ENCODE results near the gene PACSIN2. TPM values are rescaled to one million over a fixed set of nuclear protein-coding genes. Genes with fewer than 3 reads are reported as not detected.
A peak's percentile ranks its signal among the peaks of the same experiment; 100 is the strongest.

The PACSIN2 gene
- total and polyA plus RNA-seq, 2 of the 13 experiments (the other 11 are each of a cell fraction or from before 2014, with no cell fraction given) = 54.1 to 68.8 TPM

DNA sequence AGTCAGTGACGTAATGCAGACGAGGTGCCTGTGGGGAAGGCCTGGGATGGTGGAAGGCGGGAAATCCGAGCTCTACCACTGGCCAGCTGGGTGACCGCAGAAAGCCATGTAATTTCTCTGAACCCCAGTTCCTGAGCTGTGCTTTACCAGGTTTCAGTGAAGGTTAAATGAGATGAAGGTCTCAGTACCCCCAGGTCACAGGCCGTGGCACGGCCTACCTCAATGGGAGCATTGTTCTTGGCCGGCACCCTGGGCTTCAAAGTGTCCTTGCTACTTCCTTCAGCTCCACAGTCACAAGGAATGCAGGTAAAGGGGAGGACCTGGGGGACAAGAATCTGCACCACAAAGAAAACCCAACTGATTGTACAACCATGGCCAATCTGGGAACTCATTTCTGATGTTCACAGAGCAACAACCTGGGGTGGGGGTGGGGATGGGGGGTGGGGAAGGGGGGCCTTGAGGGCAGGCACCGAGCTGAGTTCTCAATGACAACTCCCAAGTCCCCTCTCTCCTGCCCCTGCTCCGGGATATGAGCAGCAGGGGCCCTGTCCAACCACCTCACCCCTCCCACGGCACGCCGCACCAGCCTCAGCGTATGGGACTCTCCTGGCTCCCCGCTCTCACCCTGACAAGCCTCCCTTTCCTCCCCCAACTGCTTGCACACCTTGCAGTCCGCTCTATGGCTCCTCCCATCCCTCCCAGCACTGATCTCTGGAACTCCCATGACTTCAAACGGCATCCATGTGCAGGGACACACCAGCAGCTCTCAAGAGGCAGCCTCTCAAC is 98.8 kb downstream of the PACSIN2 start (continued):
- TF ChIP-seq KDM2A (CRISPR knock-in tag; IDR thresholded peaks at IDR 0.05; ENCODE audit: borderline replicate concordance, low read depth) (no peak), CHD2 (IDR thresholded peaks at IDR 0.05; ENCODE audit: low read depth, low read length) (no peak), HOXA3 (CRISPR knock-in tag; IDR thresholded peaks at IDR 0.05) (peak; percentile 26; the same call in 1 of the 2 replicates), PAWR (CRISPR knock-in tag; IDR thresholded peaks at IDR 0.05; ENCODE audit: borderline replicate concordance) (no peak), ZNF614 (CRISPR knock-in tag; IDR thresholded peaks at IDR 0.05; ENCODE audit: borderline replicate concordance) (no peak), ZC3H4 (CRISPR knock-in tag; IDR thresholded peaks at IDR 0.05; ENCODE audit: borderline replicate concordance) (no peak), KDM5B (CRISPR knock-in tag; IDR thresholded peaks at IDR 0.05; ENCODE audit: borderline replicate concordance) (peak; percentile 48; the same call in 1 of the 2 replicates), ZNF468 (CRISPR knock-in tag; IDR thresholded peaks at IDR 0.05) (no peak), XRCC5 (optimal IDR thresholded peaks at IDR 0.05; ENCODE audit: low read length) (peak; percentile 18), HDAC2 (CRISPR knock-in tag; IDR thresholded peaks at IDR 0.05) (0 out of 2 replicates have a peak, but pooled peaks have one; percentile 38)
- TF ChIP-seq, protein P1, sequence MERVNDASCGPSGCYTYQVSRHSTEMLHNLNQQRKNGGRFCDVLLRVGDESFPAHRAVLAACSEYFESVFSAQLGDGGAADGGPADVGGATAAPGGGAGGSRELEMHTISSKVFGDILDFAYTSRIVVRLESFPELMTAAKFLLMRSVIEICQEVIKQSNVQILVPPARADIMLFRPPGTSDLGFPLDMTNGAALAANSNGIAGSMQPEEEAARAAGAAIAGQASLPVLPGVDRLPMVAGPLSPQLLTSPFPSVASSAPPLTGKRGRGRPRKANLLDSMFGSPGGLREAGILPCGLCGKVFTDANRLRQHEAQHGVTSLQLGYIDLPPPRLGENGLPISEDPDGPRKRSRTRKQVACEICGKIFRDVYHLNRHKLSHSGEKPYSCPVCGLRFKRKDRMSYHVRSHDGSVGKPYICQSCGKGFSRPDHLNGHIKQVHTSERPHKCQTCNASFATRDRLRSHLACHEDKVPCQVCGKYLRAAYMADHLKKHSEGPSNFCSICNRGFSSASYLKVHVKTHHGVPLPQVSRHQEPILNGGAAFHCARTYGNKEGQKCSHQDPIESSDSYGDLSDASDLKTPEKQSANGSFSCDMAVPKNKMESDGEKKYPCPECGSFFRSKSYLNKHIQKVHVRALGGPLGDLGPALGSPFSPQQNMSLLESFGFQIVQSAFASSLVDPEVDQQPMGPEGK (CRISPR knock-in tag; IDR thresholded peaks at IDR 0.05) = peak; percentile 52
- TF ChIP-seq, protein P2, sequence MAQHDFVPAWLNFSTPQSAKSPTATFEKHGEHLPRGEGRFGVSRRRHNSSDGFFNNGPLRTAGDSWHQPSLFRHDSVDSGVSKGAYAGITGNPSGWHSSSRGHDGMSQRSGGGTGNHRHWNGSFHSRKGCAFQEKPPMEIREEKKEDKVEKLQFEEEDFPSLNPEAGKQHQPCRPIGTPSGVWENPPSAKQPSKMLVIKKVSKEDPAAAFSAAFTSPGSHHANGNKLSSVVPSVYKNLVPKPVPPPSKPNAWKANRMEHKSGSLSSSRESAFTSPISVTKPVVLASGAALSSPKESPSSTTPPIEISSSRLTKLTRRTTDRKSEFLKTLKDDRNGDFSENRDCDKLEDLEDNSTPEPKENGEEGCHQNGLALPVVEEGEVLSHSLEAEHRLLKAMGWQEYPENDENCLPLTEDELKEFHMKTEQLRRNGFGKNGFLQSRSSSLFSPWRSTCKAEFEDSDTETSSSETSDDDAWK (CRISPR knock-in tag; IDR thresholded peaks at IDR 0.05) = no peak
- TF ChIP-seq, protein P3, sequence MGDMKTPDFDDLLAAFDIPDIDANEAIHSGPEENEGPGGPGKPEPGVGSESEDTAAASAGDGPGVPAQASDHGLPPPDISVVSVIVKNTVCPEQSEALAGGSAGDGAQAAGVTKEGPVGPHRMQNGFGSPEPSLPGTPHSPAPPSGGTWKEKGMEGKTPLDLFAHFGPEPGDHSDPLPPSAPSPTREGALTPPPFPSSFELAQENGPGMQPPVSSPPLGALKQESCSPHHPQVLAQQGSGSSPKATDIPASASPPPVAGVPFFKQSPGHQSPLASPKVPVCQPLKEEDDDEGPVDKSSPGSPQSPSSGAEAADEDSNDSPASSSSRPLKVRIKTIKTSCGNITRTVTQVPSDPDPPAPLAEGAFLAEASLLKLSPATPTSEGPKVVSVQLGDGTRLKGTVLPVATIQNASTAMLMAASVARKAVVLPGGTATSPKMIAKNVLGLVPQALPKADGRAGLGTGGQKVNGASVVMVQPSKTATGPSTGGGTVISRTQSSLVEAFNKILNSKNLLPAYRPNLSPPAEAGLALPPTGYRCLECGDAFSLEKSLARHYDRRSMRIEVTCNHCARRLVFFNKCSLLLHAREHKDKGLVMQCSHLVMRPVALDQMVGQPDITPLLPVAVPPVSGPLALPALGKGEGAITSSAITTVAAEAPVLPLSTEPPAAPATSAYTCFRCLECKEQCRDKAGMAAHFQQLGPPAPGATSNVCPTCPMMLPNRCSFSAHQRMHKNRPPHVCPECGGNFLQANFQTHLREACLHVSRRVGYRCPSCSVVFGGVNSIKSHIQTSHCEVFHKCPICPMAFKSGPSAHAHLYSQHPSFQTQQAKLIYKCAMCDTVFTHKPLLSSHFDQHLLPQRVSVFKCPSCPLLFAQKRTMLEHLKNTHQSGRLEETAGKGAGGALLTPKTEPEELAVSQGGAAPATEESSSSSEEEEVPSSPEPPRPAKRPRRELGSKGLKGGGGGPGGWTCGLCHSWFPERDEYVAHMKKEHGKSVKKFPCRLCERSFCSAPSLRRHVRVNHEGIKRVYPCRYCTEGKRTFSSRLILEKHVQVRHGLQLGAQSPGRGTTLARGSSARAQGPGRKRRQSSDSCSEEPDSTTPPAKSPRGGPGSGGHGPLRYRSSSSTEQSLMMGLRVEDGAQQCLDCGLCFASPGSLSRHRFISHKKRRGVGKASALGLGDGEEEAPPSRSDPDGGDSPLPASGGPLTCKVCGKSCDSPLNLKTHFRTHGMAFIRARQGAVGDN (CRISPR knock-in tag; IDR thresholded peaks at IDR 0.05) = peak; percentile 70
- TF ChIP-seq, protein P4, sequence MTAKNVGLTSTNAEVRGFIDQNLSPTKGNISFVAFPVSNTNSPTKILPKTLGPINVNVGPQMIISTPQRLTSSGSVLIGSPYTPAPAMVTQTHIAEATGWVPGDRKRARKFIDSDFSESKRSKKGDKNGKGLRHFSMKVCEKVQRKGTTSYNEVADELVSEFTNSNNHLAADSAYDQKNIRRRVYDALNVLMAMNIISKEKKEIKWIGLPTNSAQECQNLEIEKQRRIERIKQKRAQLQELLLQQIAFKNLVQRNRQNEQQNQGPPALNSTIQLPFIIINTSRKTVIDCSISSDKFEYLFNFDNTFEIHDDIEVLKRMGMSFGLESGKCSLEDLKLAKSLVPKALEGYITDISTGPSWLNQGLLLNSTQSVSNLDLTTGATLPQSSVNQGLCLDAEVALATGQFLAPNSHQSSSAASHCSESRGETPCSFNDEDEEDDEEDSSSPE (CRISPR knock-in tag; IDR thresholded peaks at IDR 0.05) = 0 out of 2 replicates have a peak, but pooled peaks have one; percentile 21
- TF ChIP-seq, protein P5, sequence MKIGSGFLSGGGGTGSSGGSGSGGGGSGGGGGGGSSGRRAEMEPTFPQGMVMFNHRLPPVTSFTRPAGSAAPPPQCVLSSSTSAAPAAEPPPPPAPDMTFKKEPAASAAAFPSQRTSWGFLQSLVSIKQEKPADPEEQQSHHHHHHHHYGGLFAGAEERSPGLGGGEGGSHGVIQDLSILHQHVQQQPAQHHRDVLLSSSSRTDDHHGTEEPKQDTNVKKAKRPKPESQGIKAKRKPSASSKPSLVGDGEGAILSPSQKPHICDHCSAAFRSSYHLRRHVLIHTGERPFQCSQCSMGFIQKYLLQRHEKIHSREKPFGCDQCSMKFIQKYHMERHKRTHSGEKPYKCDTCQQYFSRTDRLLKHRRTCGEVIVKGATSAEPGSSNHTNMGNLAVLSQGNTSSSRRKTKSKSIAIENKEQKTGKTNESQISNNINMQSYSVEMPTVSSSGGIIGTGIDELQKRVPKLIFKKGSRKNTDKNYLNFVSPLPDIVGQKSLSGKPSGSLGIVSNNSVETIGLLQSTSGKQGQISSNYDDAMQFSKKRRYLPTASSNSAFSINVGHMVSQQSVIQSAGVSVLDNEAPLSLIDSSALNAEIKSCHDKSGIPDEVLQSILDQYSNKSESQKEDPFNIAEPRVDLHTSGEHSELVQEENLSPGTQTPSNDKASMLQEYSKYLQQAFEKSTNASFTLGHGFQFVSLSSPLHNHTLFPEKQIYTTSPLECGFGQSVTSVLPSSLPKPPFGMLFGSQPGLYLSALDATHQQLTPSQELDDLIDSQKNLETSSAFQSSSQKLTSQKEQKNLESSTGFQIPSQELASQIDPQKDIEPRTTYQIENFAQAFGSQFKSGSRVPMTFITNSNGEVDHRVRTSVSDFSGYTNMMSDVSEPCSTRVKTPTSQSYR (CRISPR knock-in tag; IDR thresholded peaks at IDR 0.05; ENCODE audit: borderline replicate concordance) = peak; percentile 55; the same call in 1 of the 2 replicates
